Limb (tissue), 2 donors: ENCODE data around the gene BABAM2.
"Not testable (repeated sequence)": the region's sequence is repeated elsewhere in the genome, so short reads cannot be mapped to it uniquely, and the experiment has no call there.

ENCODE experiments used
- DNase-seq, 2 donors: peaks; one replicate each; pipeline ENCODE4 v3.0.0-alpha.2; 2016; ENCODE audit errors: extremely low spot score in 2 of 2

Gene BABAM2

DNA sequence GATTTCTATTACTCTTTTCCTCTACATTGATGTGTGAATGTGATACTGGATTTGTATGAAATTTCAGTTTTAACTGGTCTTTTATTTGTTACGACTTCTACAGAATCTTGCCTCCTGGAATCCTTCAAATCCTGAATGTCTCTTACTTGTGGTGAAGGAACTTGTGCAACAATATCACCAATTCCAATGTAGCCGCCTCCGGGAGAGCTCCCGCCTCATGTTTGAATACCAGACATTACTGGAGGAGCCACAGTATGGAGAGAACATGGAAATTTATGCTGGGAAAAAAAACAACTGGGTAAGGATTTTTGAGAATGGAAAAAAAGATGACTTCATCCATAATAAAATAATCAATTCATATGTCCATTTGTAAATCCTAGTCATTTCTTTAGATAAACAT is 134.6 kb downstream of the BABAM2 start:
- DNase-seq: no peak

DNA sequence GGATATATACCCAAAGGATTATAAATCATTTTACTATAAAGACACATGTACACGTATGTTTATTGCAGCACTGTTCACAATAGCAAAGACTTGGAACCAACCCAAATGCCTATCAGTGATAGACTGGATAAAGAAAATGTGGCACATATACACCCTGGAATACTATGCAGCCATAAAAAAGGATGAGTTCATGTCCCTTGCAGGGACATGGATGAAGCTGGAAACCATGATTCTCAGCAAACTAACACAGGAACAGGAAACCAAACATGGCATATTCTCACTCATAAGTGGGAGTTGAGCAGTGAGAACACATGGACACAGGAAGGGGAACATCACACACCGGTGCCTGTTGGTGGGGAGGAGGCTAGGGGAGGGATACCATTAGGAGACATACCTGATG is 135.7 kb downstream of the BABAM2 start:
- DNase-seq: not testable (repeated sequence)

DNA sequence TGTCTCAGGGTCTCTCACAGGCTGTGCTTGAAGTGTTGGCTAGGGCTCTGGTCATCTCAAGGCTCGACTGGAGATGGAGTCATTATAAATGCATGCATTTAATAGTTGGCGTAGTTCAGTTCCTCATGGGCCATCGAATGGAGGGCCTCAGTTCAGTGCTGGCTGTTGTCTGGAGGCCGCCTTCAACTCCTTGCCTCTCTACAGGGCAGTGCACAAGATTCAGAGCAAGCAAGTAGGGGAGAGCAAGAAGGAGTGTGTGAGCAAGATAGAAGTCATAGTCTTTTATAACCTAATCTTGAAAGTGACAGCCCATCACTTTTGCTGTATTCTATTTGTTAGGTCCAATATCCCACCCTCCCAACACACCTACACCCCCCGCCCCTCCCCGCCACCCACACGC is 137.5 kb downstream of the BABAM2 start:
- DNase-seq: no peak

- DNase-seq: peak in 1 of 2 donors; percentile 20
Observed at GRCh38 chr2:28030600-28030999, 140.1 kb downstream of the BABAM2 start.

GRCh38 chr2:28032816-28033215 is 142.3 kb downstream of the BABAM2 start:
- DNase-seq: no peak

DNA sequence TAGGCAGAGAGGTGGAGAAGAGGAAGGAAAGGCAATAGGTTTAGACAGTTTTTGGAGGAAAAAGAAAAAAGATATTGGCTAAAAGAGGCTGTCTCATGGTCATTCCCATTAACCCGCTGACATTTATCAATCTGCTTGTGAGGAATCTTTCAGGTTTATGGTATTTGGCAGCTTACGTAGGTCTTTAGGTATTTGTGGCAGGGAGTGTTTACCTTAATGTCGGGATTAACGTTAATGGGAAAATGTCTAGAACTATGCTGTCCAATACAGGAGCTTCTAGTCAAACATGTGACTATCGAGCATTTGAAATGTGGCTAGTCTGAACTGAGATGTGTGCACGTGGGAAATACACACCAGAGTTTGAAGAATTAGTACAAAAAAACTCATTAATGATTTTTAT is 144.2 kb downstream of the BABAM2 start:
- DNase-seq: no peak

DNA sequence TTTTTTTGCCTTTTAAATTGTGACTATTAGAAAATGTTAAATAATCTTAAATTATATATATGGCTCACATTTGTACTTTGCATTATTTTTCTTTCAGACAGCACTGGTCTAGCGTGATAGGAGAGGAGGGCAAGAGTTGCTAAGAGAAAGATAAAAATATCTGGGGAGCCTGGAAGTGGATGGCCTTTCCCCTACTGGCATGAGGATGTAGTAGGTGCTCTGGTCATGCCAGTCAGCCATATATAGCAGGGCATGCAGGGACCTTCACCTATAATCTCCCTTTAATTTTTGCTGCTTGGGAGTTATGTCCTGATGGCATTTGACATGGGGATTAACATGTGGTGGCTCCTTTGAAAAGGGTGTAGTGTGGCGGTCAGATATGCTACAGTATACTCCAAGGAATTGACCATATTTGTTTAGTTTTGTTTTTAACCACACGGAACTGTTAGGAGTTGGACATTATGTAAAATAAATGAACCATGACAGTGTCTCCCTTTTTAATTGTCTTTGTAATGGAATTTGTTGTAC is 144.7 kb downstream of the BABAM2 start:
- DNase-seq: no peak

DNA sequence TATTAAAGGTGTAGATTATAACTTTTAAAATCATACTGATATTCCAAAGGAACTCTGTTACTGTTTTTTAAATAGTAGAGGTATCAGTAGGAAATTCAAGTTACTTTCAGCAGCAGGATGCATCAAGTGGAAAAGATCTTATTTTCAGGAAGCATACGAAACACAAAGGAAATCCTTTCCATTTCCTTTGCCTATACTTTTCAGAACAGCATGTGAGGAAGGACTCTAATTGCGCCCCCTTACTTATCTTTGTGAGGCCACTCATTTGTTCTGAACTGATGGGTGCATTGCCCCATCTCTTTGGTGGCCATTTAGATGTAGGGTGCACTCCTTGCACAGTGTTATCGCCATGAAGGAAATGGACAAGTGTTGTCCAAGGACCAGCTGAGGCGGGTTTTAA is 145.3 kb downstream of the BABAM2 start:
- no peak for DNase-seq

- DNase-seq: no peak
Observed at GRCh38 chr2:28036307-28036706, 145.8 kb downstream of the BABAM2 start.

GRCh38 chr2:28038722-28039121 is 148.2 kb downstream of the BABAM2 start:
- no peak for DNase-seq

DNA sequence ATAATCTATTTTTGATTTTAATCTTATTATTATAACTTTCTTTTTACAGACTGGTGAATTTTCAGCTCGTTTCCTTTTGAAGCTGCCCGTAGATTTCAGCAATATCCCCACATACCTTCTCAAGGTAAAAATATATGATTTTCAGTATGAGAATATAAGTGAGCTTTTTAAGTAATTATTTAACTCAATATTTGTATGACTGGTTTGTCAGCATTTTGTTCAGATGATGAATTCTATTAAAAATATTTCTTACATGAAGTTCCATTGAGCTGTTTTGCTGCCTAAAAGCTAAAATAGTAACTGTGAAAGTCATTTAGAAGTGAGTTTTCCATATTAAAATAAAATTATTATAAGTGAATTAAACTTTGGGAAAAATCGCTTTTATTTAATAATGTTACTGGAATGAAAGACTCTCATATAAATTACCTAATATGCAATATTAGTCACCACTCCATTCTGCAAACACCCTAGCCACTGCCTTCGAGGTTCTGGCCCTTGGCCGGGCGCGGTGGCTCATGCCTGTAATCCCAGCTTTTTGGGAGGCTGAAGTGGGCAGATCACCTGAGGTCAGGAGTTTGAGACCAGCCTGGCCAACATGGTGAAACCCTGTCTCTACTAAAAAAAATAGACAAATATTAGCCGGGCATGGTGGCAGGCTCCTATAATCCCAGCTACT is 155.3 kb downstream of the BABAM2 start:
- DNase-seq: no peak

DNA sequence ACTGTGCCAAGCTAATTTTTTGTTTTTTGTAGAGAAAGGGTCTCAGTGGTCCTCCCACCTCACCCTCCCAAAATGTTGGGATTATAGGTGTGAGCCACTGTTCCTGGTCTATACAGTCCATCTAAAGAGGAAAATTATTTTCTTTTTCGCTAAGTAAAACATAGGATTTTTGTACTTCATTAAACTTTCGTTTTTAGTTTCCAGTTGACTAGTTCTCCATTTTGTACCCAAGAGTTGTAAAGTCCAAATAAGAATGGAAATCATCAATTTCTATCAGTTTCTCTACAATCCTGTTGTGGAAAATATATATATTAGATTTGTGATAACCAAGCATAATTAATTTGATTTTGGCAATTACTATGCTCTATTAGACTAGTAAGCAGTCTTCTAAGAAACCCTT is 156.4 kb downstream of the BABAM2 start:
- DNase-seq: no peak

GRCh38 chr2:28047681-28048080 is 157.2 kb downstream of the BABAM2 start:
- no peak for DNase-seq

DNA sequence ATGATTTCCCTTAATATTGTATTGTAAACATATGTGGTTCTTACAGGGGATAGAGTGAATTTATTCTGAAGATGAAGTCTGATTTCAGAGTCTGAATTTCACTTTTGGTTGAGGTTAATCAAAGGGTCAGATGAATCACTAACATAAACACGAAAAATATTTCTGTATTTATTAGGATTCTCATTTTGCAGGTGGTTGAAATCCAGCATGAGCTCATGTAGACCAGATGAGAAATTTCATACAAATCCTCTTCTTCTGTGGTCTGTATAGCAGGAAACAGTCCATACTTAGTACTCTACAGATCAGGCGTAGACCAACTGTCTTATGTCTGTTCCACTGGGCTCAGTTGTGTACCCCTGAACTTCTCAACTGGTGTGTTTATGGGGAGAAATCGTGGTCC is 157.8 kb downstream of the BABAM2 start:
- no peak for DNase-seq

GRCh38 chr2:28049416-28049815 is 158.9 kb downstream of the BABAM2 start:
- no peak for DNase-seq

DNA sequence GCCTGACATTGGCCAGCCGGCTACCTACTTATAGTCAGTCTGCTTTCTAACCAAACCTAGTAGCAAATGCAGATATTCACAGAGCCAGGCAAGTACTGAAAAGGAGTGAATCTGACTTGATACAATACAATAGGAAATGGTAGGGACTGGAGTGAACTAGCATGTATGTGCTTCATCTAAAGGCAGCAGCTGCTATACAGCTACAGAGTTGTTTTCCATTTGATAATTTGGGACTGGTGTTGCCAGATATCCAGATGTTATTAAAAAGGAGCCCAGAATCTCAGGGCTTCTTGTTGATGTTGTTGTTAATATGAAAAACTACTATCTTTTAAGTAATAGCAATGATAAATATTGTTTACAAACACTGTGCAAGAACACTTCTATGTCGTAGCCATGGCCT is 159.4 kb downstream of the BABAM2 start:
- no peak for DNase-seq

GRCh38 chr2:28052691-28053090 is 162.2 kb downstream of the BABAM2 start:
- DNase-seq: no peak

- DNase-seq: no peak
Observed at GRCh38 chr2:28053597-28053996, 163.1 kb downstream of the BABAM2 start.

GRCh38 chr2:28054916-28055315 is 164.4 kb downstream of the BABAM2 start:
- DNase-seq: no peak

DNA sequence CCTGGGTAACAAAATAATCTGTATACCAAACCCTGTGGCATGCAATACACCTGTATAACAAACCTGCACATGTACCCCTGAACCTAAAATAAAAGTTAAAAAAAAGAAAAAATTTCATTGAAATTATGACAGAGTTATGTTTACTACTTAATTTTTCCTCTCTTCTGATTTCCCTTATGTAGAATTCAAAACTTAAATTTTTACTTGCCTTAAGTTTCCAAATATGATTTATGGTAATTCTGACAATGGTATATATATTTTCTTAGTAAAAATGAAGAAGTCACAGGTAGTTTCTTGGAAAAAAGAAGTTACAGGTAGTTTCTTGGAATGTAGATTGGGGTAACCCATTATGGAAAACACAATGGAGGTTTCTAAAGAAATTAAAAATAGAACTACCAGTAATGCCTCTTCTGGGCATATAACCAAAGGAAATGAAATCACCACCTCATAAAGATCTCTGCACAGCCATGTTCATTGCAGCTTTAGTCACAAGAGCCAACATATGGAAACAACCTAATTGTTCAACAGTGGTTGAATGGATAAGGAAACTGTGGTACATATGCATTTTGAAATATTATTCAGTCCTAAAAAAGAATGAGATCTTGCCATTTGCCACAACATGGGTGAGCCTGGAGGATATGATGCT is 164.9 kb downstream of the BABAM2 start:
- DNase-seq: no peak

GRCh38 chr2:28058791-28059190 is 168.3 kb downstream of the BABAM2 start:
- no peak for DNase-seq

DNA sequence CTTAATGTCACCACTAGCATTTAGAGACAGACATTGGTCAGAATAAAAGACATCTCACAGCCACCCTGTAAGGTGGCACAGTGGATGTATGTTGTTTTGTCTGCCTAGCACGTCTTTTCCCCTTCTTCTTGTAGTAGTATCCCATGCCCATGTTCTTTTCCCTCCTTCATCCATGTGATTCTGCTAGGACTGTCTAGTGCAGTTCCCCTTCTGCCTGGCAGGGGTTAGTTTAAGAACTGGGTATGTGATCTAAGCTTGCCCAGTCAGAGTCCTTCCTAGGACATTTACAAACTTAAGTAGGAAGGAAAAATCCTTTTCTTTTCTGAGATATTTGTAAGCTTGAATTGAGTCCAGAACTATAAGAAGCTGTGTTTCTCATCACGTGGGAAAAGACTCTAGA is 172.3 kb downstream of the BABAM2 start:
- no peak for DNase-seq

DNA sequence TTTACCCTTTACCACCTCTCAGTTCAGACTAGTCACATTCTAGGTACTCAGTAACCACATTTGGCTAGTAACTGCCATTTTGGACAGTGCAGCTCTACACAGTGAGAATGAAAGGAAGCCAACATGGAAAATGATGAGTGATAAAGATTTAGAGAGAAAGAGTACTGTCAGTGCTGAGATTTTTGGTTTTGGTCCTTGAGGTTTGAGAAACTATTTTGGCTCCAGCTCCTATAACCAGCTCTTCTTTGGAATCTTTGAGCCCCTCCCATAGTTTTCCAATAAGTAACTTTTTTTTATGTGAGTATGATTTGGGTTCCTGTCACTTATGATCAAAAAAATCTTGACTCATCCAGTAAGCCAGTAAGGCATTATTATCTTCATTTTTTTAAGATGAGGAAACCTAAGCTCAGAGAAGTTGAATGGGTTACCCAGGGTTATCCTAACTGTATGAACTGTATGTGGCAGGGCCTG is 173.0 kb downstream of the BABAM2 start:
- DNase-seq: no peak
